ENCODE measurements around the gene DUS4L.
"Not testable (repeated sequence)": the region's sequence is repeated elsewhere in the genome, so short reads cannot be mapped to it uniquely, and the experiment has no call there.

DUS4L gene, protein sequence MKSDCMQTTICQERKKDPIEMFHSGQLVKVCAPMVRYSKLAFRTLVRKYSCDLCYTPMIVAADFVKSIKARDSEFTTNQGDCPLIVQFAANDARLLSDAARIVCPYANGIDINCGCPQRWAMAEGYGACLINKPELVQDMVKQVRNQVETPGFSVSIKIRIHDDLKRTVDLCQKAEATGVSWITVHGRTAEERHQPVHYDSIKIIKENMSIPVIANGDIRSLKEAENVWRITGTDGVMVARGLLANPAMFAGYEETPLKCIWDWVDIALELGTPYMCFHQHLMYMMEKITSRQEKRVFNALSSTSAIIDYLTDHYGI

DNA sequence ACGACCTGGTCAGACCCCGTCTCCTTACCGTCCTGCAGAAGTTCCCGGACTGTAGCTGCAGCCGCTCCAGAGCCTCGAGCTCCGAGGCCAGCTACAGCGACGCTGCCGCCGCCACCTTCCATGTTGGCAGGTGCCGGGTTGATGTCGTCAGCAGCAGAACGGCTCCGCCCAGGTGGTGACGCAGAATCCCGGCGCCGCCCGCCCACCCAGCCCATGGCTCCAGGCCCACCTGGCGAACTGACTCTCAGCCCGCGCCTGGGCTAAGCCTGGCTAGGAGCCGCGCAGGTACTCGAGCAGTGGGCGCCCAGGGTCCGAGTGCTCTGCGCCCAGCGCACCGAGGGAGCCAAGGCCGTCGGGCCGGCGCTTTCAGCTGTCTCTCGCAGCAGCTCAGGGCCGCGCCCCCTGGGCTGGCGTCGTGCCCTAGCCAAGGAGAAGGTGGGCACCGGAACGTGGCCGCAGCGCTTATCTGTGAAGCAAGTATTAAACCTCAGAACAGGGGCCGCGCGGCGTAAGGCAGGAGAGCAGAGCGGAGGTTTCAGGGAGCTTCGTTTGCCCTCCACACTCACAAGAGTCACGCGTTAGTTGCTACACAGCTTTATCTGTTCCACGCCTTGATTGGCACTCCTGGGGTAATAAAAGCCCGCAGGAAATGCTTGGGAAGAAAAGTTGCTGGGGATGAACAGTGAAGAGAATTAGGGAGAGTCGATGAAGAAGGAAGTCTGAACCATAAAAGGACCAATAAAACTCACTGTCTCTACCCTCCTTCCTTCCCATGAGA is at the start of gene DUS4L, which contains the start of gene COG5:
Gene DUS4L (plus strand): TSS at position 197 of the 778 bp plus-strand sequence. CDS start 3,100 bp downstream, outside the sequence.
Gene COG5 (minus strand): TSS at position 146 of the 778 bp plus-strand sequence. CDS start 24 bp downstream, at position 122.
- peak; percentile 60 to 76 for DNase-seq (ENCODE audit: low read depth in 2 of 2)

DNA sequence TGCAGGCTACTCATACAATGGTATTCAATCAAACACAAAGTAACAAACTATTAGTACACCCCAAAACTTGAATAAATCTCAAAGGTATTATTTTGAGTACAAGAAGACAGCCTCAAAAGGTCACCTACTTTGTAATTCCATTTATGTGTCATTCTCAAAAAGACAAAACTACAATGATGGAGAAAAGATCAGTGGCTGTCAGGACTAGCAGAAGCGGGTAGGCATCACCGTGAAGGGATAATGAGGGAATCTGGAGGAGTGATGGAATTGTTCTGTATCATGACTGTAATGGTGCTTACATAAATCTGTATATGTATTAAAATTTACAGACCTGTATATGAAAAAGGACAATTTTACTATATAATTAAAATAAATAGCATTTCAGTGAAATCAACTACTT is 37.1 kb upstream of the DUS4L start:
- no peak for DNase-seq (ENCODE audit: low read depth in 2 of 2)

DNA sequence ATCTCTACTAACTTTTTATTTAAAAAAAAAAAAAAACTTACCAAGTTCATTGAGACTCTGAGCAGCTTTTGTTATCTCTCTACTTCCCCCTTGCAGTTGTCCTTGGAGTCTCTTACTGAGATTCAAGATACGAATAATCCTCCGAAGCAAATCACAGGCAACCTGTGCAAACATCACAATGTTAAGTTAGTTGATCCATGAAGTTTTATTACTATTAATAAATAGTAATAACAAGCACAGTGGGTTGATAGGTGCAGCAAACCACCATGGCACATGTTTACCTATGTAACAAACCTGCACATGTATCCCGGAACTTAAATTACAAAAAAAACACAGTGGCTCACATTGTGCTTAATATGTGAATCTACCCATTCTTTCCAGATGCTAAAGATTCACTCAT is 36.6 kb upstream of the DUS4L start:
- DNase-seq (ENCODE audit: low read depth in 2 of 2), result no peak

DNA sequence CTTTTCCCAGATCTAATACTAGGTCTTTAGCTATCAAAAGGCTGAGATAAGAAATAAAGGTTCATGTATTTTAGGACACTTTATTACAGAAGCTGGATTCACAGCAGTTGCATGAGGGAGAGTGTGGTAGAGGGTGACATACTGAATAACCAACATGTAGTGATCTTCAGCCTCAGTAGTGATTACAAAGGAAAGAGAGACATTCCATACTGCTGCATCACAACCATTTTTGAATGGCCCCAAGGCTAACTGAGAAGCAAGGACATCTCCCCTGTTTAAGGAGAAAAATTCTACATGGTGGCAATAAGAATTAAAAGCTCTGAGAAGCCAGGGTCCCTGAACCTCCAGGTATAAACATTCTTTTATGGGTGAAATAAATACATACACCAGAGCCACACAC is 35.3 kb upstream of the DUS4L start:
- DNase-seq (ENCODE audit: low read depth in 2 of 2), result no peak

DNA sequence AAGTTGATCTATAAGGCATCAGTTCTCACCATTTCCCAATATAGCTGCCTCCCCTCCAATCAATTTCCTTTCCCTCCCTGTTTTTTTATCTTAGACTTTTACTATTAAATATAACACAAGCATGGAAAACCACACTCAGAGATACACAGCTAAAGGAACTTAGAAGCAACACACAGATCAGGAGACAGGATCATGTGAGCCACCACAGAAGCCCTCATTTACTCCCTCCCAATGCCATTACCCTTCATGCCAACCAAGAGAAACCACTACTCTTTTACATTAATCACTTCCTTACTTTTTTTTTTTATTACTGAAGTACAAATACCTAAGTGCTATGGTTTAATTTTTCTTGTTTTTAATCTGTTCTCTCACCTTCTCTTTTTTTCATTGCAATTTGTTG is 33.0 kb upstream of the DUS4L start:
- no peak for DNase-seq (ENCODE audit: low read depth in 2 of 2)

DNA sequence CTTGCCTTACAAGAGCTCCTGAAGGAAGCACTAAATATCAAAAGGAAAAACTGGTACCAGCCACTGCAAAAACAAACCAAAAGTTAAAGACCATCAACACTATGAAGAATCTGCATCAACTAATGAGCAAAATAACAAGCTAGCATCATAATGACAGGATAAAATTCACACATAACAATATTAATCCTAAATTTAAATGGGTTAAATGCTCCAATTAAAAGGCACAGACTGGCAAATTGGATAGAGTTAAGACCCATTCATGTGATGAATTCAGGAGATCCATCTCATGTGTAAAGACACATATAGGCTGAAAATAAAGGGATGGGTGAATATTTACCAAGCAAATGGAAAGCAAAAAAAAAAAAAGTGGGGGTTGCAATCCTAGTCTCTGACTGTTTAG is 29.6 kb upstream of the DUS4L start:
- DNase-seq (ENCODE audit: low read depth in 2 of 2), result no peak

DNA sequence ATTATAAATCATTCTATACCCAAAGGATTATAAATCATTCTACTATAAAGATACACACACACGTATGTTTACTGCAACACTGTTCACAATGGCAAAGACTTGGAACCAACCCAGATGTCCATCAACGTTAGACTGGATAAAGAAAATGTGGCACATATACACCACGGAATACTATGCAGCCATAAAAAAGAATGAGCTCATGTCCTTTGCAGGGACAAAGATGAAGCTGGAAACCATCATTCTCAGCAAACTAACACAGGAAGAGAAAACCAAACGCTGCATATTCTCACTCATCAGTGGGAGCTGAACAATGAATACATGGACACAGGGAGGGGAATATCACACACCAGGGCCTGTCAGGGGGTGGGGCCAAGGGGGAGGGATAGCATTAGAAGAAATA is 26.5 kb upstream of the DUS4L start:
- DNase-seq (ENCODE audit: low read depth in 2 of 2), result not testable (repeated sequence)

DNA sequence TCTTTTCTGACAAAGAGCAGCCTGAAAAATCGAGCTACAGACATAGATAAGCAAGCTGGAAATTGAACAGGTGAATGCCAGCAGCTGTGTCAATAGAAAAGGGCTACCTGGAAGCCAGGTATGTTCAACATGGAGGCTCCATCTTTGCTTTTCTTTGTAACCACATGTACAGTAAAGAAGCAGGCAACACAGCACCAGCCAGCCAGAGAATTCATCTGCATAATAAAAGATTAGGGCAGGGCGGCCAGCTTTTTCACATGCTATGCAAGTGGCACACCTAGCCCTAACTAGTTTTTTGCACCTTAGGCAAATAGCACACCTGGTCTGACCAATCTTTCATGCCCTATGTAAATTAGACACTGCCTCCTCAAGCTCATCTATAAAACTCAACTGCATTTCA is 25.8 kb upstream of the DUS4L start:
- no peak for DNase-seq (ENCODE audit: low read depth in 2 of 2)

DNA sequence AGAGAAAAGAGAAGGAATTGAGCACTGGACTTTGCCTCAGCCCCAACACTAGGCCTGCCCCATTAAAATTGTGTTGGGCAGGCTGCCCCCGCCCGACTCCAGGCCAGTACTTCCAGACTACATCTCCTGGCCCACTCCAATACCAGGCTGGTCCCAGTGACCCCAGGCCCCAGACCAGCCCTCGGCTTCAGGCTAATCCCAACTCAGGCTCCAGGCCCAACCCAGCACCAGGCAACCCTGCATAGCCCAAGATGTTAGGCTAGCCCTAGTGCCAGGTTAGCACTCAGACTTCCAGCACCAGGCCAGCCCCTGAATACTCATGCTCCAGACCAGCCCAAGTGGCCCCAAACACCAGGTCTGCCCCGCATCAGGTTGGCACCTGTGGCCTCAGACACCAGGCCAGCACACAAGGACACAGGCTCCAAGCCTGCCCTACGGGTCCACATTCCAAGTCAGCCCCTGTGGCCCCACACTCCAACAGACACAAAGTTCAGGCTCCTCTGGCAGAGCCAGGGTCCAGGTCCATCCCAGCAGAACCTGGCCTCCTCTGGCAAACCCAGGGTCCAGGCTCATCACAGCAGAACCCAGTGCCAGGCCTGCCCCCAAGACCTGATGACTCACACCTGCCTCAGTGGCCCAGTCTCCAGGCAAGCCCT is 20.3 kb upstream of the DUS4L start:
- DNase-seq (ENCODE audit: low read depth in 2 of 2), result no peak

DNA sequence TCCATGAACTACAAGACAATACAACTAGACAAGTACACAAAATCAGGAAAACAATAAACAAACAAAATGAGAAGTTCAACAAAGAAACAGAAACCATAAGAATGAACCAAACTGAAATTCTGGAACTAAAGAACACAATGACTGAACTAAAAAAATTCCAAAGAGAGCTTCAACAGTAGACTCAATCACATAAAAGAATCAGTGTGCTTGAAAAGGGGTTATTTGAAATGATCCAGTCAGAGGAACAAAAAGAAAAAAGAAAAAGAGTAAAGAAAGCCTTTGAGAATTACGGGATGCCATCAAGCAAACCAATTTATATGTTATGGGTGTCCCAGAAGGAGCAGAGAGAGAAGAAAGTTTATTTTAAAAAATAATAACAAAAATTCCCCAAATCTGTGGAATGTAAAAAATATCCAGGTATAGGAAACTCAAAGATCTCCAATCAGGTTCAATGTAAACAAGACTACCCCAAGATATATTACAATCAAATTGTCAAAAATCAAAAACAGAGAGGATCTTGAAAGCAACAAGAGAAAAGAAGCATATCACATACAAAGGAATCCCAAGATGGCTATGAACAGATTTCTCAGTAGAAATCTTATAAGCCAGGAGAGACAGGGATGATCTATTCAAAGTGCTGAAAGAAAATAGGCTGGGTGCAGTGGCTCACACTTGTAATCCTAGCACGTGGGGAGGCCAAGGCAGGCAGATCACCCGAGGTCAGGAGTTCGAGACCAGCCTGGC is 18.8 kb upstream of the DUS4L start:
- no peak for DNase-seq (ENCODE audit: low read depth in 2 of 2)

DNA sequence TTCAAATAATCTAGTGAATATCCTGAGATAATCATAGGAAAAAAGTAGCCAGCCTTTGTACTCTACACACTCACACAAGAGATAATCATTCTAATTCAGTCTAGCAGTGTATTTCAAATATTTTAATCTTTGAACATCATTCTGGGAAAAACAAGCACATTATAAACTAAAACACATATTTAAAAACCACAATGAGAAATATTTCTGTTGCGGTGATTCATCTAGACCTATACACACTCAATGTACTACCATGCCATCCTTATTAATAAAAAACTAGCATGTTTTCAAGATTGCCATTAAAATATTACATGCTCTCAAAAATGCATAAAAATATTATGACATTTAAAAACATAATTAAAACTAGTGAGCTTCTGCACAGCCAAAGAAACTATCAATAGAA is 11.8 kb upstream of the DUS4L start:
- DNase-seq (ENCODE audit: low read depth in 2 of 2), result no peak

DNA sequence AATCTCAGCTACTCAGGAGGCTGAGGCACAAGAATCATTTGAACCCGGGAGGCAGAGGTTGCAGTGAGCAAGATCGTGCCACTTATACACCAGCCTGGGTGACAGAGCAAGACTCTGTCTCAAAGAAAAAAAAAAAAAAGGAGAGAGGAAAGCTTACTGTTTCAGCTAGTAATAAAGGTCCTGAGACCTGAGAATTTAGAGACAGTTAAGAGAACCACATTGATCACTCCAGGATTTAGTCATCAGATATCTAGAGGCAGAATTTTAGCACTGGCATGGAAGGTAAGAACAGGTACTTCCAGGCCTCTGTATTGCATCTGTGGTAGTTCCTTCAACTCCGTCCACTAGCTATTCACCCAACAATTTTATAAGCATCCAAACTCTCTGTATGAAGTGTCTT is 7.9 kb upstream of the DUS4L start:
- DNase-seq (ENCODE audit: low read depth in 2 of 2), result no peak

DNA sequence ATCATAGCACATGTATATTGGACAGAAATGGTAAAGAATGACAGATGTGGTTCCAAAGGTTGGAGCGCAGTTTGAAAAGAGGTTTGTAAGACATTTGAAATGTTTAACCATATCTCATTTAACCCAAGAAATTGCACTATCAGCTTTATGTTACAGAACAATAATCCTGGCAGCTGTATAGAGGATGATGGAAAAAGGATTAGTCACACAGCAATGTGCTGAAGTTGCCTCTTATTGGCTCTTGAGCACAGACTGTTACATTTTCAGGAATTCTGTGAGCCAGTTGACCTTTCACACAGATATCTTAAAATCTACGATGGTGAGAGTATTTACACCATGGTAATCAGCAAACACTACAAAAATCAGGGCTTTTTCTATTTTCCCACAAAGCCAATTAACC is 3.9 kb upstream of the DUS4L start:
- DNase-seq (ENCODE audit: low read depth in 2 of 2), result no peak

DNA sequence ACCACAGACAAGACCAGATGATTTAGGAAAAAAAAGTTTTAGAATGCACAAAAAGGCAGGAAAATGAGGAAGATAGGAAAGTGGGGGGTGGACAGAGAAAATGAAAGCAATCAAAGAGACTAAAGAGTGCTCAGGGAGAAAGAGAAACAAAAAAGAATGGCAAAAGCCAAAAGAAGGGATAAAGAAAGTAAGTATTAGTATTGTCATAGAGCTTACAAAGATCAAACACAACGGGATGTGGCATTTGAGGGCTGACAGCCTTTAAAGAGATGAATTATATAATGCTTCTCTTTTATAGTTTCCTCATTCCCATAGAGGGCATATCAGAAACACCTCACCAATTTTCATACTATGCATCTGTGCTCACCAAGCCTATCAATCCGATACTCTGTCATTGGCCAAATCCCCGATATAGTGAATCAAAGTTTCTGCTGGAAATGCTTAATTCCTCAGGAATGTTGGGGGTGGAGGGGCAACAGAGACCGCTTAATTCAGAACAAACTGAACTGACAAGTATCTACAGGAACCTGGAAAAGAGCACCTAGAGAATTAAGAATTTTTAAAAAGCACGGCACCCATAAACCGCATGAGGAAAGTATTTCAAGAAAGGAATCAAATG is 2.8 kb upstream of the DUS4L start:
- no peak for DNase-seq (ENCODE audit: low read depth in 2 of 2)

DNA sequence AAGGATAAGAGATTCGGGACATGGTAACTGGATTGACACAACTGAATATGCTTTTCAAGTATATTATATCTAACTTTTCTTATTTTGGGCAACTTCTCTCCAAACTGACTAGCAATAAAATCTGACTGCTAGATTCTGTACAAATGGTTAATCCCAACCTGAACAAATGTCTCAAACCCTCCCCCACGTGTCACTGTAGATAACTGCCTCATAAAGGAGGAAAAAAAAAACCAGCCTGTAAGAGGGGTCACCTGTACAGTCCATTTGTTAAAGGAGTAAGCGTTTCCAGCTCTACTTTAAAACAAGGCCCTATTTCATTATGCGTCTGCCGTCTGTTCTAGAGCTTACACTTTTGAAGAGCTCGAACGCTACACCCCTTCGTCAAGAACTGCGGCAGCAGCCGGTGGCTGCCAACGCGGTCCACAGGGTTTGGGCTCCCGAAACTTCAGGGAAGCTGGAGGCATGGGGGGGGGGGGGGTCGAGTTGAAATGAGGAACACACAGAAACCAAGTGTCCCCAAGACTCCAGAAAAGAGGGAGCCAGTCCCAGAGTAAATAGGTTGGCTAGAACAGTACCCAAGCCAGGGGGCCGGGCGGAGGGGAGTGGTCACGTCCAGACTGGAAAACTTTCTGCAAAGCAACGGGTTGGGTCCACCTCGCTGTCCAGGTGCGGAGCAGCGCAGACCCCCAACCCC is 543 bp upstream of the DUS4L start:
- DNase-seq (ENCODE audit: low read depth in 2 of 2), result no peak

DNA sequence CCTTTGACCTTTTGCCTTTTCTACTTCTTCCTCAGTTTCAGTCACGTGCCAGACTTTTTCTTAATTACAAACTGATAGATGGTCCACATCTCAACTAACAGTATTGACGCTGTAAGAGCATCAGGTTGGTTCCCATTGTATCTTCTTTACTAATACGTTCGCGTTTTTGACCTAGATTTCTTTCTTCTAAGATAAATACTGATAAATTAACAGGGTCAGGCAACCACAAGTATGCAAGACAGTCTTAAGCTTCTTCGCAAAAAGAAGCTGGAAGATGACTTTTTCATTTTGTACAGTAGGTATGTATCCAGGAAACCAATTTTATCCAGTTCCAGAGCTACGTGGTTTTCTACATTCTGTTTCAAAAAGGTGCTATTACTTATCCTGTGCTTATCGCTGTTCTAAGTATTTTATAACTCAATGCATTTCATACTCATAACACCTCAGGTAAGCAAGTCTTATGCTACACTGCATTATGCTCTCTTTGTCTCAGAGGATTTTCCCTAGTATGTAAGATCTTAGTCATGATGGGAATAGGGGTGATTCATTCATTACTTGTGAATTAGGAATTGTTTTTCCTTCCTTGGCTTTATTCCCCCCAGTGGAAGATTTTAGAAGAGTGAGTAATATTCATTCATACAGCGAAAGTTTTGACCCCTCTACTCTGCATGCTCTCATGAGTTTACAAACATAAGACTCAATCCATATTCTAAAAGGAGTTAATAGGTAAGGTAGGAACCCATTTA is 955 bp downstream of the DUS4L start:
- DNase-seq (ENCODE audit: low read depth in 2 of 2), result no peak

DNA sequence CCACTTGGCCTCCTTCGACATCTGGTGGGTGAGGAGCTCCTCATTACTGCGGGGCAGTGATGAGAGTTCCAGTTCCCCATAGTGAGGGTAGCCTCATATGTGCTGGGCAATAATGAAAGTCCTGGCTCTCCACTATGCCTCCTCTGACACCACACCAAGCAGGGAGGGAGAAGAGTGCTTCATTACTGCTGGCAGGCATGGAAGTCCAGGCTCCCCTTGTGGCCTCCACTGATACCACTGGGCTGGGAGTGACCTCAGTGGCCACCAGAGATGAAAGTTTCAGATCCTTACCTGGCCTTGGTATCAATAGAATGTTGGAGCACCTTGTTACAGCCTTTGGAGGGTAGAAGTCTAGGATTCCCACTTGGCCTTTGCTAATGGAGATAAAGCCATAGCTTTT is 6.5 kb downstream of the DUS4L start:
- DNase-seq (ENCODE audit: low read depth in 2 of 2), result no peak

DNA sequence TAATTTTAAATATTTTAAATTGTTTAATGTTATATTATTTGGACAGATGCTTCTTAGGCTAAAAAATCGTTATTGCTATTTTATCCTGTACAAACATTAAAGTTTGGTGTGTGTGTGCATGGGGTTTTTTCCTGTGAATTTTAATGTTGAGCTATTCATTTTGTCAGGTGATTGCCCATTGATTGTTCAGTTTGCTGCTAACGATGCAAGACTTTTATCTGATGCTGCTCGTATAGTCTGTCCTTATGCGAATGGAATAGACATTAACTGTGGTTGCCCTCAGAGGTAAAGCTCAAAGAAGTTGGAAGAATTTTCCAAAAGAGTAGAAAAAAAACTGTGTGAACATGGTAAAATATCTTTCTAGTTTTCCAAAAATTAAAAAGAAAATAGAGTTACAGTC is 9.8 kb downstream of the DUS4L start:
- no peak for DNase-seq (ENCODE audit: low read depth in 2 of 2)

DNA sequence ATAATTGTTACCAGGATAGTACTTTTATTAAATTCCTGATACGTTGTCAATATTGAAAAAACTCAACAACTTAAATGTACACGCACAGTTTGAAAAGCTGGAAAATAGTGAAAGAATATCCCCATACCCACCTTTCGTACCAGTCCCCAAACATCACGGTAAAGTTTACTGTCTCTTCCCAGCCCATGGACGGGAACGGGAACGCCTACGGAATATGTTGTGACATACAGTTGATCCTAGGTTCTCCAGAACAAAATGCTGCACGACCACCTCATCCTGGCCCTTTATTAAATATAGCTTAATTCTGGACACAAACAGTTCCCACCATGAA is 15.7 kb downstream of the DUS4L start:
- no peak for DNase-seq (ENCODE audit: low read depth in 2 of 2)
